ENCODE measurements around the gene ZNF236.
"Not testable (repeated sequence)": the region's sequence is repeated elsewhere in the genome, so short reads cannot be mapped to it uniquely, and the experiment has no call there.

ZNF236 gene

DNA sequence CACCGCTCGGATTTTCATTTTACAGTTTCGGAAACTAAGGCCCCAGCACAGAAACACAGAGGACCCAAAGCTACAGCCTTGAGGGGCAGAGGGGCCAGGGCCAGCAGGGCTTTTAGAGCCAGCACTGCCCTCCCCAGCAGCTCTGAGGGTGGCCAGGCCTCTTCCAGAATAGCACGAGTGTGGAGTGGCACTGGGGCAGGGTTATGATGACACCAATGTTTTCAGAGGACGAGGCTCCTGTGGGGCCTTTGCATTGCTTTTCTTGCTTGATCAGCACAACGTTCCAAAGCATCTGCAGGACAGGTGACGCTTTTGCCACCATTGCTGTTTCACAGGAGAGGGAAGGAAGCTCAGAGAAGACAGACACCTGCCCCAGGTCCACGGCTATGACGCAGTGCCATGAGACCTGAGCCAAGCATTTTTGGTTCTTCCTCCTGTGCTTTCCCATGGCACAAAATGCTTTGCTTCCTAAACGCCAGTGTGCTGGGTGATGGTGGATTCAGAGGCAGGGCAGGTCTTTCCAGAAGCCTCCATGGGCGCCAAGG is 183.4 kb downstream of the ZNF236 start:
- DNase-seq (ENCODE audit: low read depth in 2 of 2): no peak

DNA sequence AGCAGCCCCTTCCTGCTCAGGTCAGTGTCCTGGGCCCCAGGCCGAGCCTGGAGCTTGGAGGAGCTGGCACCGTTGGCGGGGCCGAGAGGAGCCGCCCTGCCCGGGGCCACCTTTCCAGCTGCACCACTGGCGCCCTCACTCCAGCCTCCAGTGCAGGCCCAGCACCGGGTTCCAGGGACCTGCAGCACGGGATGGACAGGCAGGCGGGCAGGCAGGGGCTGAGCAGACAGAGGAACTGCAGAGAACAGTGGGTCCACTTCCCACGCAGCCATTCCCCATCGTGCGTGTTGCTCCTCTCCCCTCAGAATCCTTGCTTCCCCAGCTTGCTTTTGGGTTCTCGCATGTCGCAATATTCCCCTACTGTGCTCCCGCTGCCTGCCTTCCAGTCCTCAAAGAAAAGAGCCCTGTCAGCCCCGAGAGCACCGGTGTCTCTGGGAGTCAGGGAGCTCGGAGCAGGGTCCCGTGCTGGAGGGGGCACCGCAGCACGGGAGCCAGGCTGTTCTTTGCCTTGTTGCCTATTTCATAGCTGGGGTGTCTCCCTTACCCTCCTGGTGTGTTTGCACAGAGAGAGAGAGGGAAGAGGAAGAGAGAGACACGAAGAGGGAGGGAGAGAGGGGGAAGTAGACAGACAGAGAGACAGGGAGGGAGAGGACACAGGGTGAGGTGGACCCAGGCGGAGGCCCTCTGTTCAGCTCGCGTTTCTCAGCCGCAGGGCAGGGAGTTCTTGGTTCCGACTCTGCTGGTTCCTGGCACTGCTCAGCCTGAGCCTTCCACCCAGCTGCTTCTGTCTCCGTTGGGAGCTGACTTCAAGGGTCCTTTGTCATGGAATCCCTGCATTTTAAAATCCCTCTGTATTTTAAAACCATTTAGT is 184.2 kb downstream of the ZNF236 start:
- no peak for DNase-seq (ENCODE audit: low read depth in 2 of 2)

DNA sequence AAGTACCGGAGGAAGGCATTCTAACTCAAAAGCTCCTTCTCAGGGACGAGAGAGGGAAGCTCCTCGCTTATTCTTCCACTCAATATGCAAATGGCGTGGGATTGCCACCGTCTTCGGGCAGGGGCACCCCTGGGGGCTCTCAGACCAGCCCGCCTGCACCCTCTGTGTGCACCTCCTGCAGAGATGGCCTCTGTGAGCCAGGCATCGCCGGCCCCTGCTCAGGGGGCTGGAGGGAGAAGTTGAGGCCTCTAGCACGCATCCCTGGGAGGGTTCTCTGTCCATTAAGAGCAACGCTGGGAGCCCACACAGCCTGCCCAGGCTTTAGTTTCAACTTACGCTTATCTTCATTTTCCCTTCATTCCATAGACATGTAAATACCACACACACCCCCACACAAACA is 184.9 kb downstream of the ZNF236 start:
- no peak for DNase-seq (ENCODE audit: low read depth in 2 of 2)

DNA sequence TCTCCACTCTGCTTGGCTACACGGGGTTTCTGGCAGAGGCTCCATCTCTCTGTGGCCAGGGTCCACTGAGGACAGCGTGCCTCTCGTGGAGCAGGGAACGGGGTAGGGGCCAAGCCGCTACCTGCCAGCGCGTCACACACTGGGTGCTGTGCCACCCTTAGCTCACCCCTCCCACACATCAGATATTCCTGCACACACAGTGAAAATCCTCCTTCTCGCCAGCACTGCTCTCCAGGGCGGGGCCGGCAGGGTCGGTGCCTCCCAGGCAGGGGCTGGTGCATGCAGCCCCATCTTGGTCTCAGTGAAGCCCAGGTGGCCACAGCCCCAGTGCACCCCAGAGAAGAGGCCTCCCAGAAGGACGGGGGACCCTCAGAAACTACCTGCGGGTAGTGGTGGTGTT is 185.6 kb downstream of the ZNF236 start:
- DNase-seq (ENCODE audit: low read depth in 2 of 2): no peak

DNA sequence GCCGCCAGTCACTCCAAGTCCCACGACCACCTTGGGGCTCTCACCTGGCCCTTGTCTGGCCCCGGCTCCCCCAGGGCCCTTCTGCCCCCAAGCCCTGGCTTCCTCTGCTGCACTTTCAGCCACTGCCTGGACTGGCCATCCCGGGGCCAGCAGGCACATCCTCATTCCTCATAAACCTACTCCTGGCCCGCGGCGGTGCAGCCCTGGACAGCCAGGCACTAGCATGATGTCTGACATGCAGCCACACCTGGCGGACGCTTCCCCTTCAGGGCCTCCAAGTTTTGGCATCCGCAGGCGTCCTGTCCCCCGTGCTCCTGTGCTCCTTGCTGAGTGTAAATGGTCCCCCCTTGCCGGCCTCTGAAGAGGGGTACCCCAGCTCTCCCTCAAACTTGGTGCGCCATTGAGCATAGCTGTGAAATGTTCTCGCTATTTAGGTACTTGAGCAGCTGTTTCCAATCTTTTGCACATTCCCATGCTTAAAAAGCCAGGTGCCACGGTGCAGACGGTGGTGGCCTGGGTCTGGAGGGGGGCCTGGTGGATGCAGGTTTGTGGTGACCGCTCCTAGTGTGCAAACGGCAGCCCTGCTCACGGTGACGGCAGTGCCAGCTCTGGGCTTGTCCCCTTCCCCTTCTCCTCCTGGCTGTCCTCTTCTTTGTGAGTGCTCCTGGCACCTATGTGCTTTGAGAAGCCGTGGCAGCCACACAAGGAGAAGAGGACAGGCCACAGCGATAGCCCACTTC is 186.4 kb downstream of the ZNF236 start:
- no peak for DNase-seq (ENCODE audit: low read depth in 2 of 2)

DNA sequence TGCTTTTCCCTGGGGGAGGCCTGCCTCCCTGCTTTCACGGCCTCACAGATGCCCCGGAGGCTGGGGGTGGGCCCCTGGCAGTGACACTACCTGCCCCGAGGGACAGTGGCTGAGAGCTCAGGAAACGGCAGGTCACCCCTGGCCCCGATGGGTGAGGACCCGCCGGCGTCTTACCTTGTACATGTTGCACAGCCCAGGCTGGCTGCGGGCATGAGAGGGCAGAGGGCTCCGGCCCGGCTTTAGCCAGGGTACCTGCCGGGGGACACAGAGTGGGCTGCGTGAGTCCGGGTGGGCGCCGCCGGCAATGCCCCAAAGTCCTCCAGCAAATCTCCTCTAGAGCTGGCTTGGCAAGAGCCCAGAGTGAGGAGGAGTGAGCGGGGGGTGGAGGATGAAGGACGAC is 187.3 kb downstream of the ZNF236 start:
- no peak for DNase-seq (ENCODE audit: low read depth in 2 of 2)

DNA sequence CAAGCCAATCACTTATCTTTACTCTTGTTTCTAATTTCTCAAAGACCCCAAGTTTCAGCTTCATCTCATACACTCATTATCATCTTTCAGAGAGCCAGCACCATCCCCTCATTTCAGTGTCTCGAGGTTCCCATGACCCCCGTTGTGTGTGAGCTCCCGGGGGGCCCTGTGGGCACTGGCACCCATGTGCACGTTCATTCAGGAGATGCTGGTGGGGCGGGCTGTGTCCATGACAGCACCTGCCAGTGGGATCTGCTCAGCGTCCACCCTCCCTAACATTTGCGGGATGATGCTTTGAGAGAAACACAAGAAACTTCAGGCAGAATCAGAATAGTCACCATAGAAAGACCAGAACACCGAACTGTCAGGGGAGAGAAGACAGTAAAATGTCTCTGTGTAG is 189.8 kb downstream of the ZNF236 start:
- DNase-seq (ENCODE audit: low read depth in 2 of 2): no peak

DNA sequence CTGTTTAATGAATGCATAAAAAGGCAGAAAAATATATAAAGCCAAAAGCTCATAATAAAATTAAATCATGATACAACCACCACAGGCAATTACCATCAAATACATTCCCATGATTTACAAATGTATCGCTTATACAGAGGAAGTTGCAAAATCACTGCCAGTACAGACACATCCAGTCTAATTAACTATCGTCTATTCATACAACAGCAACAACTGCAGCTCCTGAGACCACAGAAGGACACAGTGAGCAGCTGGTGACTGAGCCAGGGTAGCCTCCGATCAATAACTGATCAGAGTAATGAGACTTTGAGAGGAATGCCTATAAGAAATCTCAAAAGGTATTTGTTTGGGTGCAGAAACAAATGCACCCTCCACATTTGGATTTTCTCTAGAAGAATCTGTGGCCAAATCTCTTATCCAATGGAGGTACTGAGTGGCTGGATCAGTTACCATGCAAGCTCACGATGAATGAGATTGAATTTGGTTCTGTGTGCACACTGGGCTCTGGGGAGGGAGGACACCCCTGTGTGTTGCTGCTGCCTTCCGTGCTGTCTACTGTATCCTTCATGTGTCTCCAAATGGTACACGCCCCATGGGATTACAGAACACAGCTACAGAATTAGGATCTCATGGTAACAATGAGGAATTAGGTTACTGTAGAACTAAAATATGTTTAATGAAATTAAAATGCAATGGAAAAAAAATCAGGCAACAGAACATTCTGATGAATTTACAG is 190.6 kb downstream of the ZNF236 start:
- DNase-seq (ENCODE audit: low read depth in 2 of 2): no peak

DNA sequence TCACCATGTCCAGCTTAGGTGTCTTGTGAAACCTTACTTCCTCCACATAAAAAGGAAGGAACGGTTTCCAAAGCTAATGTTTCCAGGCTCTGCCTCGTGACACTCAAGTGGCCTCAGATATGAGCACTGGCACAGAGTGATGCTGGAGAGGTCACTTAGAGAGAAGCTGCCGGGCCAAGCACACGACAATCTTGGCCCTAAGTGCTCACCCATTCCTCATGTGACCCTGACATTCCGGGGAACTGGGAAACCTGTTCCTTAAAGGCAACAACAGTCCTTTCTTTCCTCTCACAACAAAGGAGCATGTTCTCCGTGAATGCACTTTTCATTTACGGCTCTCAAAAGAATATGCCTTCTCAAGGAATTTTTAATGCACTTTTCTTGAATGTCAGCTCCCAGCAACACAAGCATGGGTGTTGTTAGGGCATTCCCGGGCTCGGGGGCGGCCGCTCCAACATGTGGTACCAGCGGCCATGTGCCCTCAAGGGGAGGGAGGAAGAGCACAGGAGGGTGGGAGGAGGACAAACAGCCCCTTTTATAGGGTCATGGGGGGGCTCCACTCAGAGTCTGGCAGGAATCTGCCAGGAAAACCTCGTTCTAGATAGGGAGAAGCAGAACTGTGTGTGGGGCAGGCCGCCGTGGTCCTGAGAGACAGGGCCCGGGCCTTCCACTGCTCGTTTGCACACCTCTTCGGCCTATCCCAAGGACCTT is 191.6 kb downstream of the ZNF236 start:
- DNase-seq (ENCODE audit: low read depth in 2 of 2): no peak

DNA sequence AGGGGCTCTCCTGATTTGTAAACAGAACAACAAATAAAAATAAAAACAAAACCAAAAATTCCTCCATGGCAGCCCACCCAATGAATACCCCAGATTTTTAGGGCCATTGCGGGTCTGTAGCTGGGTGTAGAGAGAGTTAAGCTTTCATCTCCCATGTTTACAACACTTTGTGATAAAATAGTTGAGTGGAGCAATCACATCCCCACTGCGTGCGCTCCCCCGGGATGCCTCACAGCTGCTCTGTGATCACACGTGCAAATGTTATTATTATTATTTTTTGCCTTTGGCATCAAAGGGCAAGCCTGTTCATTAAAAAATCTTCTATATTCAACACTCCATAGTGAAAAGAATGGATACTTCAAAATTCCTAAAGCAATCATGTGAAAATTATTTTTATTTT is 192.2 kb downstream of the ZNF236 start:
- no peak for DNase-seq (ENCODE audit: low read depth in 2 of 2)

DNA sequence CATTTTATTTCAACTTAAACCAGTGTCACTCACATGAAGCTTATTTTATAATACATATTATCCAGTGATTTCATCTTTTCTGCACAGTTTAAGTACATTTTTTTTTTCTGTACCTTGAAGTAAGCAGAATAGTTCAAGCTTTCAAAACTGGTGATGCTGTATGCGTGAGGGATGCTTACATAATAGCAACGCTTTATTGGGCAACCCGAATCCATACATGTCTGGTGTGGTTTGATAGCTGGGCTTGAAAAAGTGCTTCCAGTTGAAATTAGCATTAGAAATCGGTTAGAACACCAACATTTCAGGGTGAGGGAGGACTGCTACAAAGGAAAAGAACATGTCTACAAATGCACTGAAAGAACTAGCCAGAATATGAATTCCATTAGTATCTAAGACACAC is 192.8 kb downstream of the ZNF236 start:
- no peak for DNase-seq (ENCODE audit: low read depth in 2 of 2)

DNA sequence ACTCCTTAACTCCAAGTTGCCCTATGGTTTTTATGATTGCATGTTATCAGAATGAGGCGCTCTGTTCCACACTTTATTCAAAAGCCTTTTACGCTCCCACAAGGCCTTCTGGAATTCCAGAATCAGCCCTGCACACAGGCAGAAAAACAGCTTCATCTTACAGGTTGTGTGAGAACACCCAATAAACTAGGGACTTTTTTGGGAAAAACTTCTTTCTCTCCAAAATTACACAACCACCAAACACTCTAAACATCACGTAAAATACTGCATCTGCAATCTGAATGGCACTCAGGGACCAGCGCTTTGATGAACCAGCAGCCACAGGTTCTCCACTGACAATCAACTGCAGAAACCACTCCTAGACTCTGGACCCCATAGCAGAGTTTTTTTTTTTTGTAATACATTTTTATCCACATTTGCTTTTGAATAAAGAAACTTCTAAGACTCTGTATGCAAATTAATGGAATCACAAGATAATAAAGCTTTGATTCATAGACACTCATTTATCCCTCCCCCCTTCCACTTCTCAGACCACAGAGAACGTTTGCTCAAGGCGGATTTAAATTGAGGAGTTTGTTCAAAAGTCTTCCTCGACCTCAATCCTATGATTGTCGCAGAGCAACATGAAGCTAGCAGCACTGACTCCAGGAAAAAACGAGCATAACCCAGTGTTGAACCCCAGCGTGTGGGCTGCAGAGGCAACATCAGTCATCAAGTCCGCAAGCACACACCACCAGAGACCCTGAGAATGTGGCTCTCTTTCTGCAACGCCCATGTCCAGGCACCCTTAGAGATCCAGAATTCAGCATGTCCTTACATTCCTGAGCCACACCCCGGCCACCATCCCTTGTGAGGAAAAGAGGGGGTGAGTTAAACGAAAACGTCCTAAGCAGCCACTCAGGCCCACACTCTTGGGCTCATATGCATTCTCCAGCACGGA is 193.7 kb downstream of the ZNF236 start:
- DNase-seq (ENCODE audit: low read depth in 2 of 2): no peak

DNA sequence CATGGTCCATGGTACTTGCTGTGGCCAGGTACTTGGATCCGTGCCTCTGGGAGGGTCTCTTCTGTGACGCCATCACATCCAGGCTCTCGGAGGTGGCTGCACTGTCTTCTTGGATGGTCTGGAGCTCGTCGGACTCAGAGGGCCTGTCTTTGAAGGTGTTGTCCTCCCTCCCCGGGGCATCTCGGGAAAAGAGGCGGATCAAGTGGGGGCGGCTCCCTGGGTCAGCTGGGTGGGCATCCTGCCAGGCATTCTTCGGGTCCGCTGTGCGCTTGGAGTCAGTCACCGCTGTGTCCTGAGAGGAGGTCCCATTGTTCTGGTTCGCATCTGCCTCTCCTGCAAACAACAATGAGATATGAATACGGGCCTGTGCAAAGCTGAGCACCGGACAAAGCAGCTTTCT is 194.6 kb downstream of the ZNF236 start:
- DNase-seq (ENCODE audit: low read depth in 2 of 2): no peak

DNA sequence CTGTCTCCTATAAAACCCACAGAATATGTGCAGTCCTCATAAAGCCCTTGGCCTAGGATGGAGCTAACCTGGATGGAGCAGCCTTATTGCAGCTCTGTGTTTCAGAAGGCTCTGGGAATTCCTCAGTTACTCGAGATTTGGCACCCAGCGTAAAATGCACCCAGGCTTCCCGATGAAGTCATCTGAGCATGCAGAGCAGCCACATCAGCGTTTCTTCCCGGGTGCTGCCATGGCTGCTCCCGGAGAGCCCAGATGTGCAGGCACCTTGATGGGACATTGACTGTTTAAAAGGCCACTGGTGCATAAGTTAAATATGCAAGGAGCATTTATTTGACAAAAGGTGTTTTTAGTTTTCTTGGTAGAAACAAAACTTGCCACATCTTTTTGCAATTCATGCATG is 195.0 kb downstream of the ZNF236 start:
- DNase-seq (ENCODE audit: low read depth in 2 of 2): no peak

DNA sequence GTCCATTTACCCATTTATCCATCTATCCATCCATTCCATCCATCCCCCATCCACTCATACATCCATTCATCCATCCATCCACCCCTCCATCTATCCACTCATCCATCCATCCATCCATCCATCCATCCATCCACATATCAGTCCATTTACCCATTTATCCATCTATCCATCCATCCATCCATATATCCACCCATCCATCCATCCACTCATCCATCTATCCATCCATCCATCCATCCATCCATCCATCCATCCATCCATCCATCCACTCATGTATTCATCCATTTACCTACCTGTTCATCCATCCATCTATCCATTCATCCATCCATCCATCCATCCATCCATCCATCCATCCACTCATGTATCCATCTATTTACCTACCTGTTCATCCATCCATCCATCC is 196.3 kb downstream of the ZNF236 start:
- not testable (repeated sequence) for DNase-seq (ENCODE audit: low read depth in 2 of 2)

DNA sequence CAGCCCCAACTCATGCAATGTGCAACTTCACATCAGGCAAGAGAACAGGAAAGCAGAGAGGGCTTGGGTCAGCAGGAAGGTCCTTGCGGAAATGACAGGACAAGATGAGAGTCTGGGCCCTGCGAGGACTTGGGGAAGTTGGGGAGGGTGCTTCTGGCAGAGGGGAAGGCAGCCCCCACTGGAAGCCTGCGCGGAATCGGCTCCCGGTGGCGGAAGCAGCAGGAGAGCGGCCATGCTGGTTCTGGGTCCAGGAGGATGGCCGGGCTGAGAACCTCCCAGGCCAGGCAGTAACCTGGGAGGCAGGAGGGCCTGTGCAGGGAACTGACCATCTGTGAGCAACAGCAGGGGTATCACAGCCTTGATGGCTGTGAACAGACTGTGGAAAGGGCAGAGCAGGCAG is 197.3 kb downstream of the ZNF236 start:
- no peak for DNase-seq (ENCODE audit: low read depth in 2 of 2)
